Activated CD8-positive, alpha-beta memory T cell treated with anti-CD3 and anti-CD28 coated beads, Interleukin-2, amount 50 U/mL, for 48 hours (primary cell): ENCODE measurements around the gene PCTP.

Source experiments
- DNase-seq: peaks from one replicate; pipeline ENCODE4 v3.0.0-alpha.2; 2020

The PCTP gene

GRCh38 chr17:55750750-55751657, at the start of gene PCTP:
Gene PCTP (plus strand): TSS chr17:55751051. CDS start chr17:55751104, 53 bp downstream.
- DNase-seq, result peak; percentile 90

GRCh38 chr17:55702150-55702549, 48.7 kb upstream of the PCTP start:
- DNase-seq, result no peak

GRCh38 chr17:55704401-55704800, 46.5 kb upstream of the PCTP start:
- DNase-seq, result no peak

GRCh38 chr17:55705847-55706246, 45.0 kb upstream of the PCTP start:
- no peak for DNase-seq

- DNase-seq, result no peak
Measured at GRCh38 chr17:55706808-55707773, 43.8 kb upstream of the PCTP start.

- DNase-seq, result no peak
Measured at GRCh38 chr17:55708175-55708974, 42.5 kb upstream of the PCTP start.

GRCh38 chr17:55709440-55709839, 41.4 kb upstream of the PCTP start:
- no peak for DNase-seq

GRCh38 chr17:55709984-55710383, 40.9 kb upstream of the PCTP start:
- no peak for DNase-seq

GRCh38 chr17:55710410-55710809, 40.4 kb upstream of the PCTP start:
- DNase-seq, result no peak

- DNase-seq, result no peak
Measured at GRCh38 chr17:55710829-55711496, 39.9 kb upstream of the PCTP start.

- no peak for DNase-seq
Measured at GRCh38 chr17:55717432-55717831, 33.4 kb upstream of the PCTP start.

- peak; percentile 80 for DNase-seq
Measured at GRCh38 chr17:55717898-55718735, 32.7 kb upstream of the PCTP start.

GRCh38 chr17:55720919-55721836, 29.7 kb upstream of the PCTP start:
- no peak for DNase-seq

GRCh38 chr17:55722016-55722736, 28.7 kb upstream of the PCTP start:
- DNase-seq, result no peak

GRCh38 chr17:55722742-55723487, 27.9 kb upstream of the PCTP start, which contains the start of gene TMEM100:
Gene TMEM100 (minus strand): TSS chr17:55722864. CDS start chr17:55721070, 1,794 bp downstream.
- no peak for DNase-seq

GRCh38 chr17:55723488-55723848, 27.4 kb upstream of the PCTP start:
- DNase-seq, result no peak

- DNase-seq, result no peak
Measured at GRCh38 chr17:55726440-55726839, 24.4 kb upstream of the PCTP start.

- DNase-seq, result no peak
Measured at GRCh38 chr17:55727275-55727674, 23.6 kb upstream of the PCTP start.
